Lower leg skin (tissue), 3 donors: Measurements from ENCODE around the gene PARP11.

Source experiments
- CTCF ChIP-seq, 3 donors: fragments of 450-650 bp; IDR thresholded peaks; one replicate each; pipeline ENCODE4 v1.5.1; 2016; ENCODE audit warnings: antibody characterized with exemption in 3 of 3, mild to moderate bottlenecking in 3 of 3, moderate library complexity in 2 of 3
- POLR2A ChIP-seq, 2 donors: fragments of 450-650 bp; IDR thresholded peaks; one replicate each; pipeline ENCODE4 v1.6.1; 2016 to 2017; ENCODE audit warnings: antibody characterized with exemption in 2 of 2, mild to moderate bottlenecking in 1 of 2, moderate library complexity in 1 of 2

GRCh38 chr12:3912863-3913262 is 39.7 kb upstream of the PARP11 start:
- TF ChIP-seq CTCF (IDR thresholded peaks at IDR 0.05) (no peak), POLR2A (IDR thresholded peaks at IDR 0.05) (no peak)
